A673 (cell line): ENCODE measurements around the gene EEF1G.

Experiments
- EZH2 ChIP-seq: fragments of 200-600 bp; sonication (generic); IDR thresholded peaks from 2 replicates; pipeline ENCODE4 v1.6.1; 2017; ENCODE audit warnings: borderline replicate concordance, low read depth, mild to moderate bottlenecking, mixed read lengths, antibody characterized with exemption, low read length; ENCODE audit not compliant: poor library complexity, severe bottlenecking
- TF ChIP-seq, protein P1 (sequence below): fragments of 300-800, 200-600 bp; sonication (generic); conservative IDR thresholded peaks from 2 replicates; pipeline ENCODE4 v1.5.1; 2017; ENCODE audit warnings: low read depth, mild to moderate bottlenecking, antibody characterized with exemption, low read length, moderate library complexity, mixed read lengths

DNA sequence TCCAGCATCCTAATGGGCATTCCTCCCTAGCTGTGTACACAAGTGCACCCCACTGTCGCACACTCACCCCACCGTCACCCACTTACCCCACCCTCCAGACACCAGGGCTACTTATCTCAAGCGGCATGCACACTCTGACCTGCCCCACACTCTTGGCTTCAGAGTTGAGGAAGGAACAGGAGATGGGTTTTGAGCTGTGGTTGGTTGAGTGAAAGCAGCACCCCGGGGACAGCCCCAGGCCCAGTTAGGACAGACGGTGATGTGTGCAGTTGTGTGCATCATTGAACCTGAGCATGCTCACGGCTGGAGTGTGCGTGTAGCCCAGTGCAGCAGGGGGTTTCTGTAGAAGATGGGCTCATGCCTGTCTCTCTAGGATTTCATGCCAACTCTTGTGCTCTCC is 59.5 kb downstream of the EEF1G start:
- TF ChIP-seq EZH2: no peak
- TF ChIP-seq, protein P1, sequence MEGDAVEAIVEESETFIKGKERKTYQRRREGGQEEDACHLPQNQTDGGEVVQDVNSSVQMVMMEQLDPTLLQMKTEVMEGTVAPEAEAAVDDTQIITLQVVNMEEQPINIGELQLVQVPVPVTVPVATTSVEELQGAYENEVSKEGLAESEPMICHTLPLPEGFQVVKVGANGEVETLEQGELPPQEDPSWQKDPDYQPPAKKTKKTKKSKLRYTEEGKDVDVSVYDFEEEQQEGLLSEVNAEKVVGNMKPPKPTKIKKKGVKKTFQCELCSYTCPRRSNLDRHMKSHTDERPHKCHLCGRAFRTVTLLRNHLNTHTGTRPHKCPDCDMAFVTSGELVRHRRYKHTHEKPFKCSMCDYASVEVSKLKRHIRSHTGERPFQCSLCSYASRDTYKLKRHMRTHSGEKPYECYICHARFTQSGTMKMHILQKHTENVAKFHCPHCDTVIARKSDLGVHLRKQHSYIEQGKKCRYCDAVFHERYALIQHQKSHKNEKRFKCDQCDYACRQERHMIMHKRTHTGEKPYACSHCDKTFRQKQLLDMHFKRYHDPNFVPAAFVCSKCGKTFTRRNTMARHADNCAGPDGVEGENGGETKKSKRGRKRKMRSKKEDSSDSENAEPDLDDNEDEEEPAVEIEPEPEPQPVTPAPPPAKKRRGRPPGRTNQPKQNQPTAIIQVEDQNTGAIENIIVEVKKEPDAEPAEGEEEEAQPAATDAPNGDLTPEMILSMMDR: no peak
